ENCODE results near the gene CCNT2.
"Not testable (repeated sequence)": the region's sequence is repeated elsewhere in the genome, so short reads cannot be mapped to it uniquely, and the experiment has no call there.

CCNT2 gene

DNA sequence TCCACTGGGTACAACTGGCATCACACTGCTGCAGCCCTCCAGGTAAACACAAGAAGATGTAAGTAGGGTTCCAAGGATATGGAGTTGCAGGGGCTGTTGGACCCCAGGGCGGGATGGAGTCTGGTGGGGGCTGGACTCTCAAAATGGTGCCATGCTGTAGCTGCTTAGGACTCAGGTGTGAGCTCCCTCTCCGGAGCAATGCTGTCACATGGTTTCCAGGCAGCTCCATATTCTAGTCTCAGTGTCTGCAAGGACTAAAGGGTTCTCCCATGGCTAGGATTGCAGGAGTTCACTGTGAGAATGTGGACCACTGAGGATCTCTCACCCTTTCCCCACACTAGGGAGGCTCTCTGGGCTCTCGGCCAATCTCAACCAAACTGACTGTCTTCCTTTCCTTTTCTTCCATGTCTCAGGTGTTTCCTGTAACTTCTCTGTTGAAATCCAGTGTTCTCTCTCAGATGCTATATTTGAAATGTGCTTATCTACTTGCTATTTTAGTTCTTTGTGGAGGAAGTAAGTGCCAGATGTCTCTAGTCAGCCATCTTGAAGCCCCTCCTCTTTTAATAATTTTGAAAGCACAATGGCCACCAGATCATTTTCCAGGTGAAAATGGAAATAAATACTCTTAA is 57.6 kb downstream of the CCNT2 start:
- no peak for ATAC-seq

DNA sequence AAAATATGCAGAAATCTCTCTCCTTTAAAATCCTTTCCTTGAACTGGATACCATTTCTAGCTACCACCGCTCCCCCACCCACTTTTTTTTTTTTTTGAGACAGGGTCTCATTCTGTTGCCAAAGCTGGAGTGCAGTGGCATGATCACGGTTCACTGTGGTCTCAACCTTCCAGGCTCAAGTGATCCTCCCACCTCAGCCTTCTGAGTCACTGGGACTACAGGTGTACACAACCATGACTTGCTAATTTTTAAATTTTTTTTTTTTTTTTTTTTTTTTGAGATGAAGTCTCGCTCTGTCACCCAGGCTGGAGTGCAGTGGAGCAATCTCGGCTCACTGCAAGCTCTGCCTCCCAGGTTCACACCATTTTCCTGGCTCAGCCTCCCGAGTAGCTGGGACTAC is 58.5 kb downstream of the CCNT2 start:
- ATAC-seq = not testable (repeated sequence)

DNA sequence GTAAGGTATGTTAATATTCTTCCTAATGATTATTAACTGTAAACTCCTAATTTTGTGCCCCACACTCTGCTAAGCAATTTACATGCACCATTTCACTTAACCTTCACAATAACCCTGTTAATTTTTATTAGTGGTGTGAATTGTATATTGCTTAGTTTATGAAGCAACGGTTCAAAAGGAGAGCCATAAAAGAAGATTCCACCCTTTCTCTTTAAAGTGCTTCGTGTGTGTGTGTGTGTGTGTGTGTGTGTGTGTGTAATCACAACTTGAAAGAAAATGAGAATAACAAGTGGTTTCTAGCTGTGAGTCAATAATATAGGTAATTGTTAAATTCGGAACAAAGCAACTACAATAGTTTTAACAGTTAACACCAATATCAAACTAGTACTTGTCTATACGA is 60.6 kb downstream of the CCNT2 start:
- ATAC-seq = no peak

DNA sequence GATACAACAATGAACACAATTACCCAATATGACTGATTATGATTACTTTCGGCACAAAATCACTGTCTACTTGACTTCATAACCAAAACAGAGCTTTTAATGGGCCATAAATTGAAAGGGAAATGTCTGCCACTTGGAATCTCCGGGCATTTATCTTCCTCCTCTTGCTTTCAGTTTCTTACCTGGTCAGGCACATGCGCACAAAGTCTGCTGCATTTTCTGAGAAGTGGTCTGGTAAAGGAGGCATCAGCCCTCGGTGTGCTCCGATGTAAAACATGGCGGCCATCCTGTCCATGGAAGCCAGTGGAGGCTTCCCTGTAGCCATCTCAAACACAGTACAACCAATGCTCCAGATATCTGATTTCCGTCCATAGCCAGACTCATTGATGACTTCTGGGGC is 62.0 kb downstream of the CCNT2 start:
- ATAC-seq = no peak

DNA sequence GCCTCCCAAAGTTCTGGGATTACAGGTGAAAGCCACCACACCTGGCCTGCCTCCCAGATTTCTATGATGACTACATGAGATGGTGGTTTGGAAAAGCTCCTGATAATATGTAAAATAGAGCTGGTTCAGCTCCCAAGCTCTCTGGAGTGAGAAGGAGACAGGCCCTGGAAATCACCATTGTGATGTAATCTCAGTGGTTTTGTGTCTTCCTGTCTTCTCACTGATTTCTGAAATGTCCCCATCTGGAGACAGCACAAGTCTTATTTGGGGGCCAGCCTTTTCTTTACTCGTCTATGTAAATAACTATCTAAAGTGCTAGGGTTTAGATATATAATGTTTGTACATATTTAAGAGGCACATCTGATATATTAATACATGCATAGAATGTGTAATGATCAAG is 64.0 kb downstream of the CCNT2 start:
- no peak for ATAC-seq

DNA sequence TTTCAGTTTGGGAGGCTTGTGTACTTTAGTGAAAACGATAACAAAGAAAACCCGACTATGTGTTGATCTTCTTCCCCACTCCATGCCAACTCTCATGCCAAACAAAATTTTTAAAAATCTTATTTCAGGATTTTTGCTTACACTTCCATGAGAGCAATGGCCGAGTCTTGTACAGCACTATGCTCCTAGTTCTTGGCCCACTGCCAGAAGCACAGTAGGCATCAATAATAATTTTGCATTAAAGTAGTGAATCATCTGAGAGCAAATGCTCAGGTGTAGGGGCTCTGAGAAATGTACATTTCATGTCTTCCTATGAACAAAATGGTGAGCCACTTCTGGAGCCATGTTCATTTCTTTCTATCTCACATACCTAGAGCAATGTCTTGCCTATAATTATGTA is 66.4 kb downstream of the CCNT2 start:
- ATAC-seq = no peak

DNA sequence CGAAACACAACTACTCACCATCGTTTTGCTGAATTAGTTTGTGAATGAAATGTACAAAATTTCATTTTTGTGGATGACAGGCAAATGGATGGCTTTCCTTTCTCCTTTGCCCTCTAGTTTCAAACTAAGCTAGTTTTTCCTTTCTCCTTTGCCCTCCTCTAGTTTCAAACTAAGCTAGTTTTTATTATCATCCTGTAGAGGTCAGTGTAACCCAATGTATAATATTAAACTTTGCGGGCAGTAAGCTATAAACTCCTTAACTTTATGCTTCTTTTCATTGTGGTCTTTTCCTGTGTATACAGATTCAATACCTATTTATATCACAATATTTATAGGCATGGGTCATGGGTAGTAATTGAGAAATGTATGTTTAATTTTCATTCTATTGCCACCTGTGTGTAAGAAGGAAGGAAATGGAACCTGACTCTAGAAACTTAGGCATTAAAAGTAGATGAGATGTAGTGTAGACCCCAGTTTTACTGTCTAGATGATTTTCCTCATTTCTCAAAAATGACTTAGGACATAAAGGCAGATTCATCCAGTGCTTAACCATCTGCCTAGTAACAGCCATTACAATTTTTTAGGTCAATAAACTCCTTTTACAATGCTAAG is 70.5 kb downstream of the CCNT2 start:
- ATAC-seq = no peak

DNA sequence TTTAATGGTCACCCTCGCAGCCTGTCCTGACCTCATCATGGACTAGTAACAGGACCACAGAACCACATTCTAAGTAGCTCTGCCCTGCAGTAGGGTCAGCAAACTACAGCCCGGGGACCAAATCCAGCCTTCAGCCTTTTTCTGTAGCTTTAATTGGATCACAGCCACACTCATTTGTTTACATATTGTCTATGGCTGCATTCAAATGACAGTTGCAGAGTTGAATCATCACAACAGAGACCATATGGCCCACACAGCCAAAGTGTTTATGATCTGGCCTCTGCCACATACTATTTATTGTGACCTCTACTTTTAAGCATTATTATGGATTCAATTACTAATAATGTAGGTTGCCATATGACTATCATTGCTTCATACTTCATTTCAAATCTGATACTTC is 80.9 kb downstream of the CCNT2 start:
- ATAC-seq = no peak

DNA sequence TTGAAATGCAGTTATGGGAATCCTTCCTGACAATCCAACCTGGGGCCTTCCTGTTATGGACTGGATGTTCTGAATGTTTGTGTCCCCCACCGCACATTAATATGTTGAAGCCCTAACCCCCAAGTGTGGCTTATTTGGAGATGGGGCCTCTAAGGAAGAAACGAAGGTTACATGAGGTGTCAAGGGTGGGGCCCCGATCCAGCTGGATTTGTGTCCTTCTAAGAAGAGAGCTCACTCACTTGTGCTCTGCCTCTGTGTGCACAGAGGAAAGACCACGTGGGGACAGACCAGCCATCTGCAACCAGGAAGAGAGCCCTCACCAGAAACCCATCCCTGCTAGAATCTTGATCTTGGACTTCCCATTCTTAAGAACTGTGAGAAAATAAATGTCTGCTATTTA is 84.2 kb downstream of the CCNT2 start:
- ATAC-seq = no peak

DNA sequence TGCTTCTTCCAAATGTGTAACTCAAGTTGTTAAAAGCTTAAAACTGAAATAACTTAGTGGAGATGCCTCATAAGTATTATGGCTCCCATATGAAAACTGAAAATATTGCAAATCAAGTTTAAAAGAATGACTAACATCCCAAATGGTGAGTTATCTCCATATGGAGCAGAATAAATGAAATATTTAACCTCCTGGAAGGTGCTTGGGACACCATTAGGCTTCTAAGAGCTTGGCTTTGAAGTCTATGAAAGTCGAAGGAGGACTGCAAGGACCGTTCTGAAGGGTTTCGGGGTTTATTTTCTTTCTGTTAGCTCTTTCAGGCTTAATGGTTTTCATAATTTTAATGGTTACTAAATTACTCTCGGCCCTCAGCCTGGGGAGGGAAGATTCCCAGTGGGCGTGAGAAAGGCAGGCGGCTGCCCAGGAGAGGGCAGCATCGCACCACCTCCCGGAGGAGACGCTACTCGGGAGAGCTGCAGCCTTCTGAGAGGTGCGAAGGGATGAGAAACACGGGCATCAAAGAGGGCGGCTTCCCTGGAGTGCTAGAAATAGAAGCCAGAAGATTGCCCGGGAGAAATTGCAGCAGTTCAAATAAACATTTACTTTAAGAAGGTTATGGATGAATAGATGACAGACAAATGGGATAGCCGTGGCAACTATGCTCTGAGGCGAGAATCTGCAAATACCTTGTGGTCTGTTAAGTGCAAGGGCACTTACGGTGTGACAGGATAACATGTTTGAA is 85.6 kb downstream of the CCNT2 start:
- peak; percentile 84 to 93 for ATAC-seq

DNA sequence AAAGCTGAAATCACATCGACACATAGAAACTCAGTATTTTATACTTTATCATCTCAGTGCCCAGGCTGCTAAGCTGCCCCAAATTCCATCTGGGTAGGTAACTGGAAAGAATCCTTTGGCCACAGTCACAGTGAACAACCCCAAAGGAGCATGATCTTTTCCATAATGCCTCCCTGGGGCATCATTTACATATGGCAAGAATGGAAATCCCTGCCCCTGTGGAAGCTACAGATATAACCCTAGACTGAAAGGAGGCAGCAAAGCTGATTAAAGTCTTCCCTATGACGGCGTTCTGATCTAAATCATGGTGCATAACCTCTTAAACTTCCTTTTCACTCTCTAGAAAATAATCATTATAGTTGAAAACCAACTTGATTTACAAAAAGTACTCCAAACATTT is 87.1 kb downstream of the CCNT2 start:
- no peak for ATAC-seq
